CD14-positive monocyte (primary cell): Measurements from ENCODE around the gene HLA-F. TPM values are rescaled to one million over a fixed set of nuclear protein-coding genes. Genes with fewer than 3 reads are reported as not detected.
A peak's percentile ranks its signal among the peaks of the same experiment; 100 is the strongest.

Source experiments
- DNase-seq, 3 donors: peaks; one replicate each; pipeline ENCODE4 v3.0.0-alpha.2; 2011 to 2022
- H2AFZ ChIP-seq: 2 replicates; pipeline ENCODE4 v1.6.0; 2012; ENCODE audit warnings: mild to moderate bottlenecking, low read depth, low read length, inconsistent platforms; ENCODE audit not compliant: insufficient read depth, poor library complexity, severe bottlenecking
- H3K27ac ChIP-seq, 2 donors: 1 replicate in 1 of 2; 2 replicates in 1 of 2; pipeline ENCODE4 v1.5.1; 2012 to 2013; ENCODE audit warnings: low read length in 2 of 2, control low read depth in 1 of 2, inconsistent platforms in 1 of 2, low read depth in 1 of 2, mild to moderate bottlenecking in 1 of 2
- H3K27me3 ChIP-seq, 2 donors: one replicate each; pipeline versions ENCODE4 v1.6.0 to v1.6.1; 2011 to 2013; ENCODE audit warnings: low read length in 2 of 2; ENCODE audit not compliant: control insufficient read depth in 2 of 2, insufficient read depth in 2 of 2
- H3K36me3 ChIP-seq, 2 donors: replicated peaks in 1 of 2; 1 replicate in 1 of 2; 2 replicates in 1 of 2; pipeline versions ENCODE4 v1.5.1 to v1.6.1; 2012 to 2013; ENCODE audit warnings: low read length in 2 of 2, control low read depth in 1 of 2, inconsistent platforms in 1 of 2, mild to moderate bottlenecking in 1 of 2; ENCODE audit not compliant: insufficient read depth in 2 of 2, control insufficient read depth in 1 of 2
- H3K4me1 ChIP-seq, 2 donors: 1 replicate in 1 of 2; 2 replicates in 1 of 2; pipeline versions ENCODE4 v1.5.1 to v1.6.1; 2012 to 2013; ENCODE audit warnings: low read length in 2 of 2, control low read depth in 1 of 2, inconsistent platforms in 1 of 2, mild to moderate bottlenecking in 1 of 2, moderate library complexity in 1 of 2; ENCODE audit not compliant: insufficient read depth in 2 of 2, control insufficient read depth in 1 of 2
- H3K4me2 ChIP-seq: replicated peaks from 2 replicates; pipeline ENCODE3; 2012; ENCODE audit warnings: low read length, moderate library complexity, mild to moderate bottlenecking; ENCODE audit not compliant: poor library complexity, severe bottlenecking; ENCODE audit errors: extremely low read depth
- H3K4me3 ChIP-seq, 3 experiments: fragments of 200-600 bp in 1 of 3; sonication (generic) in 1 of 3; replicated peaks in 1 of 3; 1 replicate in 2 of 3; 2 replicates in 1 of 3; pipeline ENCODE4 v1.5.1; 2011 to 2013; ENCODE audit warnings: low read length in 3 of 3, mild to moderate bottlenecking in 3 of 3, control low read depth in 2 of 3, low read depth in 2 of 3, inconsistent platforms in 1 of 3, moderate library complexity in 1 of 3
- H3K79me2 ChIP-seq: 2 replicates; pipeline ENCODE4 v1.6.0; 2012; ENCODE audit warnings: mild to moderate bottlenecking, control low read depth, inconsistent platforms, low read length, moderate library complexity; ENCODE audit not compliant: insufficient read depth
- H3K9ac ChIP-seq: 2 replicates; pipeline ENCODE4 v1.6.0; 2017; ENCODE audit warnings: low read length, mild to moderate bottlenecking; ENCODE audit not compliant: insufficient read depth, poor library complexity, severe bottlenecking
- H3K9me3 ChIP-seq, 2 donors: replicated peaks in 1 of 2; 1 replicate in 1 of 2; 2 replicates in 1 of 2; pipeline versions ENCODE4 v1.5.1 to v1.6.1; 2012 to 2013; ENCODE audit warnings: low read length in 2 of 2, control low read depth in 1 of 2; ENCODE audit not compliant: control insufficient read depth in 1 of 2, insufficient read depth in 1 of 2
- H4K20me1 ChIP-seq: 2 replicates; pipeline ENCODE4 v1.6.0; 2012; ENCODE audit warnings: mild to moderate bottlenecking, low read length, control low read depth, moderate library complexity; ENCODE audit not compliant: insufficient read depth
- H3K27ac Mint-ChIP-seq, 7 donors: one replicate each; pipeline ENCODE4 v1.8.0; 2020; ENCODE audit warnings: mild to moderate bottlenecking in 7 of 7, mixed read lengths in 7 of 7, moderate library complexity in 6 of 7, inconsistent platforms in 2 of 7
- H3K27me3 Mint-ChIP-seq, 3 donors: one replicate each; pipeline ENCODE4 v1.8.0; 2021 to 2022; ENCODE audit warnings: low read depth in 3 of 3, mild to moderate bottlenecking in 3 of 3, mixed read lengths in 3 of 3, moderate library complexity in 3 of 3, inconsistent platforms in 1 of 3
- H3K36me3 Mint-ChIP-seq, 2 donors: one replicate each; pipeline ENCODE4 v1.8.0; 2020; ENCODE audit warnings: mixed read lengths in 2 of 2, inconsistent platforms in 1 of 2, mild to moderate bottlenecking in 1 of 2
- H3K4me1 Mint-ChIP-seq: one replicate; pipeline ENCODE4 v1.8.0; 2020; ENCODE audit warnings: mild to moderate bottlenecking, mixed read lengths
- H3K4me3 Mint-ChIP-seq, 2 donors: one replicate each; pipeline ENCODE4 v1.8.0; 2020; ENCODE audit warnings: mild to moderate bottlenecking in 2 of 2, mixed read lengths in 2 of 2, moderate library complexity in 1 of 2
- H3K9me3 Mint-ChIP-seq, 7 donors: one replicate each; pipeline ENCODE4 v1.8.0; 2020 to 2022; ENCODE audit warnings: mixed read lengths in 7 of 7, mild to moderate bottlenecking in 6 of 7, moderate library complexity in 6 of 7, inconsistent platforms in 2 of 7
- CTCF ChIP-seq: fragments of 200-600 bp; IDR thresholded peaks from one replicate; pipeline ENCODE4 v1.8.0; 2022; ENCODE audit warnings: antibody characterized with exemption, mild to moderate bottlenecking
- WGBS: methylation state at CpG from one replicate; pipeline ENCODE4 v1.1.5; 2013; ENCODE audit warnings: missing lambda C conversion rate; ENCODE audit not compliant: insufficient coverage; 5-methylcytosine and 5-hydroxymethylcytosine counted together
- intact Hi-C, 2 donors: fragments of 100-400 bp; cut with micrococcal nuclease; formaldehyde crosslinking; loops; one replicate each; pipeline versions ENCODE4 v1.15.0 to v1.15.1; 2023
- polyA plus RNA-seq, 3 donors: library from polyadenylated mRNA; depleted of rRNA in 1 of 3; unstranded in 2 of 3; stranded (reverse) in 1 of 3; fragments of 300-500 nt in 2 of 3; fragments of >200 nt in 1 of 3; fragmentation: Illumina TruSeq in 2 of 3; gene quantifications; 1 replicate in 2 of 3; 2 replicates in 1 of 3; pipeline ENCODE4 v1.2.3, GENCODE V29; 2012 to 2021

Gene HLA-F
- polyA plus RNA-seq, 3 donors, result 283 to 816 (median 394) TPM

GRCh38 chr6:29705389-29706231 lies 17.6 kb upstream of the HLA-F start:
- H3K27ac ChIP-seq, result no peak overlapping the region
- Mint-ChIP-seq H3K36me3 (no peaks in the 10 kb centered on the region), H3K27me3 (peaks cover 22 to 47% (median 46%) of the 10 kb centered on the region in 3 donors), H3K4me1 (peaks cover 12% of the 10 kb centered on the region), H3K27ac (no peak overlapping the region), H3K4me3 (no peak overlapping the region), H3K9me3 (peaks cover 0 to 7% (median 0%) of the 10 kb centered on the region in 7 donors)
- H3K4me1 ChIP-seq, result peaks cover 10% of the 10 kb centered on the region in 2 donors
- intact Hi-C loops, result loop anchor here (2.0 to 5.0 kb wide), 3 partner anchors 47 to 129 kb away; no protein-coding TSS in a partner anchor
- no peaks in the 10 kb centered on the region for H3K79me2 ChIP-seq
- no peak overlapping the region for H3K9ac ChIP-seq
- H2AFZ ChIP-seq, result no peak overlapping the region
- TF ChIP-seq CTCF, result peak; percentile 77
- peak in 2 of 3 donors; percentile 48 to 54 for DNase-seq
- no peaks in the 10 kb centered on the region for H3K36me3 ChIP-seq
- H4K20me1 ChIP-seq, result no peaks in the 10 kb centered on the region
- peaks cover 11 to 31% of the 10 kb centered on the region in 2 donors for H3K27me3 ChIP-seq
- WGBS, result 68% methylated on average over 5 of the region's 10 CpGs
- H3K9me3 ChIP-seq, result no peaks in the 10 kb centered on the region
- H3K4me3 ChIP-seq, result no peak overlapping the region
- no peak overlapping the region for H3K4me2 ChIP-seq

- intact Hi-C loops, result loop anchor here (5.0 kb wide), 2 partner anchors 44 to 124 kb away; no protein-coding TSS in a partner anchor
- DNase-seq, result no peak
- peak overlapping the region in 2 of 3 experiments; percentile 36 to 52 for H3K4me3 ChIP-seq
- H3K36me3 Mint-ChIP-seq, result no peaks in the 10 kb centered on the region
- H3K9me3 ChIP-seq, result no peaks in the 10 kb centered on the region
- H3K27ac ChIP-seq, result no peak overlapping the region
- peaks cover 13 to 35% (median 33%) of the 10 kb centered on the region in 3 donors for H3K27me3 Mint-ChIP-seq
- H3K9ac ChIP-seq, result no peak overlapping the region
- H3K27ac Mint-ChIP-seq, result no peak overlapping the region
- peaks cover 0 to 2% (median 0%) of the 10 kb centered on the region in 7 donors for H3K9me3 Mint-ChIP-seq
- no peaks in the 10 kb centered on the region for H4K20me1 ChIP-seq
- H3K36me3 ChIP-seq, result no peaks in the 10 kb centered on the region
- H3K79me2 ChIP-seq, result no peaks in the 10 kb centered on the region
- peak overlapping the region; percentile 50 for H3K4me2 ChIP-seq
- H2AFZ ChIP-seq, result peak overlapping the region; percentile 58
- H3K4me3 Mint-ChIP-seq, result peak overlapping the region; percentile 61 to 74
- 15% methylated on average over 4 of the region's 11 CpGs for WGBS
- H3K27me3 ChIP-seq, result peaks cover 11 to 22% of the 10 kb centered on the region in 2 donors
- peaks cover 10% of the 10 kb centered on the region for H3K4me1 Mint-ChIP-seq
- TF ChIP-seq CTCF, result no peak
- peaks cover 10% of the 10 kb centered on the region in 2 donors for H3K4me1 ChIP-seq
Observed at GRCh38 chr6:29708432-29709179, 14.6 kb upstream of the HLA-F start.
